Ovary (tissue), 3 donors: ENCODE results near the gene ROMO1.

Experiments
- EP300 ChIP-seq: sonication (generic); formaldehyde crosslinking; IDR thresholded peaks from one replicate; pipeline ENCODE4 v1.6.1; 2017; ENCODE audit warnings: antibody characterized with exemption
- TF ChIP-seq, protein P1 (sequence below), 3 donors: fragments of 450-650 bp in 2 of 3; fragments of 200-600 bp in 1 of 3; IDR thresholded peaks; one replicate each; pipeline versions ENCODE4 v1.5.1 to v1.8.0; 2016 to 2022; ENCODE audit warnings: antibody characterized with exemption in 3 of 3, mild to moderate bottlenecking in 1 of 3
- donor health status: DM: no; HTN: no; CAD: no.

DNA sequence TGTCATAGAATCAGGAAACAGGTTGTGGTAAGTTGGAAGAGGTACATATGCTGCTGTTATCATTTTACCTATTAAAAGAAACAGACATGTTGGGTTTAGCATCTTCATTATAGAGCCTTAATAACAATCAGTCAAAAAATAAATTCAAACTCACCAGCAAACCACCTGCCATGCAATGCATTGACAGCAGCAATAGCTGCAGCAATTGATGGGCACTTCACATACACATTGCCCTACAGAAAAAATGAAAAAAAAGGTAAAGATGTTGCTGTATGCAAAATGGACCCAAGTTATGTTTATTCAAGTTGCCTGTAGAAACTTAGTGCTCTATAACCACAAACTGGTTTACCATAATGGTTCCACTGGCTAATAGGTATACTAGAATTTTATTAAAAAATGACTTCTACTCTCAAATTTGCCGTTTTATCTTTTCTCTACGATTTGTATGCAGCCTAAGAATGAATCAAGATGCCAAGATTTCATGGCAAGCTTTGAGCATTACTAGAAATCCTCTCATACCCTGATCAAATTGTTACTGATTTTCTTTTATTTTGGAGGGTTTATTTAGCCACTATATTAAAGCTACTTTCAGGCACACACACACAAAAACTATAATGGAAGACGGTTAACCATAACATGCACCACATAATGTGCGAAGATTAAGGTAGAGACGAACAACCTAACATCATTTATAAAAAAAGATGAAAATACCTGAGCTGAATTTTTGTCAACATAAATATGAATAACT lies 5.5 kb downstream of the ROMO1 start:
- TF ChIP-seq, protein P1, sequence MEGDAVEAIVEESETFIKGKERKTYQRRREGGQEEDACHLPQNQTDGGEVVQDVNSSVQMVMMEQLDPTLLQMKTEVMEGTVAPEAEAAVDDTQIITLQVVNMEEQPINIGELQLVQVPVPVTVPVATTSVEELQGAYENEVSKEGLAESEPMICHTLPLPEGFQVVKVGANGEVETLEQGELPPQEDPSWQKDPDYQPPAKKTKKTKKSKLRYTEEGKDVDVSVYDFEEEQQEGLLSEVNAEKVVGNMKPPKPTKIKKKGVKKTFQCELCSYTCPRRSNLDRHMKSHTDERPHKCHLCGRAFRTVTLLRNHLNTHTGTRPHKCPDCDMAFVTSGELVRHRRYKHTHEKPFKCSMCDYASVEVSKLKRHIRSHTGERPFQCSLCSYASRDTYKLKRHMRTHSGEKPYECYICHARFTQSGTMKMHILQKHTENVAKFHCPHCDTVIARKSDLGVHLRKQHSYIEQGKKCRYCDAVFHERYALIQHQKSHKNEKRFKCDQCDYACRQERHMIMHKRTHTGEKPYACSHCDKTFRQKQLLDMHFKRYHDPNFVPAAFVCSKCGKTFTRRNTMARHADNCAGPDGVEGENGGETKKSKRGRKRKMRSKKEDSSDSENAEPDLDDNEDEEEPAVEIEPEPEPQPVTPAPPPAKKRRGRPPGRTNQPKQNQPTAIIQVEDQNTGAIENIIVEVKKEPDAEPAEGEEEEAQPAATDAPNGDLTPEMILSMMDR (IDR thresholded peaks at IDR 0.05), result no peak
- TF ChIP-seq EP300, result no peak
